Measurements from ENCODE around the gene ZNF536. TPM values are rescaled to one million over a fixed set of nuclear protein-coding genes. Genes with fewer than 3 reads are reported as not detected.

Gene ZNF536
- total and polyA plus RNA-seq, 2 donors (not counting 3 experiments of a cell fraction or from before 2014, with no cell fraction given), result not detected

DNA sequence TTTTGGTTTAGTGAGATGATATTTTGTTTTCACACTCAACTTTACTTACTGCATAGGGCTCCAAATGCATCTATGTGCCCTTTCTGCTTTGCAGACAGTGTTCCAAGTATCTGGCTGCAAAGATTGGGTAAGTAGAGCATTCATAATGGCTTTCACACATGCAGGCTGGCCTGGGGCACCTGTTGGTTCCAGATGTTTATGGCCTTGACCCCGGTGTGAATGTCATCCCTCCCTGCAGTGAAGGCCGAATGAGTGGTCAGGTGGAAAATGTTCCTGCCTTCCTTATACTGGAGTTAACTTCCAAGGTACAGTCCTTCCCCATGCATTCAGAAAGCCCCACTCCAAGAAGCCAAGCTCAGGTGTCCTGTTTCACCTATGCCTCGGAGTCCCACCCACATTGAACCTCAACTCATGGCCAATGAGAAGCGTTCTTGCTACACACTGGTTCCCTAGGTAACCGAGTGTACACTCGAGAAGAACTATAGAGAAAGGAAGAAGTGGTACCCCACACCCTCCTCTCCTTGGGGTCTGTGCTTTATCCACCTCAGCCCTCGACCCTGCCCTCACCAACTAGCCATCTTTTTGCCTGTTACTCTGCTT is 23.0 kb upstream of the ZNF536 start:
- H3K9me3 ChIP-seq (replicated peaks; ENCODE audit: control insufficient read depth, insufficient read depth, low read length), result no peaks in the 10 kb centered on the region
- intact Hi-C loops (cut with micrococcal nuclease), result no loop called here

More for the DNA sequence above, 23.0 kb upstream of the ZNF536 start:
- no TSS peak for BruUV-seq (replicated peaks)
- TF ChIP-seq POLR2A (IDR thresholded peaks at IDR 0.05; ENCODE audit: low read depth, low read length) (no peak), GATA2 (IDR thresholded peaks at IDR 0.05; ENCODE audit: insufficient read depth, insufficient read length, low read depth, low read length) (no peak), FOS (IDR thresholded peaks at IDR 0.05; ENCODE audit: borderline replicate concordance, insufficient read depth, low read length) (no peak), POLR2AphosphoS5 (IDR thresholded peaks at IDR 0.05; ENCODE audit: insufficient read depth, low read depth, low read length) (no peak), EZH2 (IDR thresholded peaks at IDR 0.05; ENCODE audit: borderline replicate concordance, low read depth, low read length, severe bottlenecking) (no peak), CTCF (IDR thresholded peaks at IDR 0.05; ENCODE audit: extremely low read depth in 1 of 2, insufficient read depth in 1 of 2, low read depth in 1 of 2, low read length in 2 of 2) (no peak)
- Histone ChIP-seq H3K27me3 (ENCODE audit: control insufficient read depth in 2 of 2, insufficient read depth in 2 of 2, low read length in 2 of 2) (no peaks in the 10 kb centered on the region), H2AFZ (ENCODE audit: low read depth, low read length) (no peak overlapping the region), H3K36me3 (ENCODE audit: control insufficient read depth in 2 of 2, extremely low read depth in 1 of 2, insufficient read depth in 2 of 2, low read length in 2 of 2) (no peaks in the 10 kb centered on the region), H3K4me3 (replicated peaks in 1 of 3; ENCODE audit: insufficient read depth in 1 of 3, low read depth in 1 of 3, low read length in 3 of 3) (no peak overlapping the region), H3K9ac (replicated peaks; ENCODE audit: extremely low read depth, insufficient read depth, low read length) (no peak overlapping the region), H3K4me2 (ENCODE audit: insufficient read depth, low read length) (no peak overlapping the region), H3K27ac (ENCODE audit: insufficient read depth, low read depth, low read length) (no peak overlapping the region), H3K79me2 (ENCODE audit: control insufficient read depth, insufficient read depth, low read length) (no peaks in the 10 kb centered on the region), H4K20me1 (replicated peaks; ENCODE audit: control insufficient read depth, extremely low read depth, insufficient read depth, low read length) (no peaks in the 10 kb centered on the region), H3K9me1 (replicated peaks; ENCODE audit: control insufficient read depth, extremely low read depth, insufficient read depth, low read length) (no peaks in the 10 kb centered on the region), H3K4me1 (ENCODE audit: control insufficient read depth, extremely low read depth, insufficient read depth, low read length) (no peaks in the 10 kb centered on the region)
- no peak for FAIRE-seq
- POLR2A ChIA-PET, result no interaction called here
- CTCF ChIA-PET, result no interaction called here
- no peak for DNase-seq (ENCODE audit: low read depth, low spot score)
- dilution Hi-C loops (cut with MboI; ENCODE audit: extremely low pct_ligation_motif_present, low sequenced_read_pairs), result no loop called here
